Measurements from ENCODE around the gene SYCE3.

Gene SYCE3

DNA sequence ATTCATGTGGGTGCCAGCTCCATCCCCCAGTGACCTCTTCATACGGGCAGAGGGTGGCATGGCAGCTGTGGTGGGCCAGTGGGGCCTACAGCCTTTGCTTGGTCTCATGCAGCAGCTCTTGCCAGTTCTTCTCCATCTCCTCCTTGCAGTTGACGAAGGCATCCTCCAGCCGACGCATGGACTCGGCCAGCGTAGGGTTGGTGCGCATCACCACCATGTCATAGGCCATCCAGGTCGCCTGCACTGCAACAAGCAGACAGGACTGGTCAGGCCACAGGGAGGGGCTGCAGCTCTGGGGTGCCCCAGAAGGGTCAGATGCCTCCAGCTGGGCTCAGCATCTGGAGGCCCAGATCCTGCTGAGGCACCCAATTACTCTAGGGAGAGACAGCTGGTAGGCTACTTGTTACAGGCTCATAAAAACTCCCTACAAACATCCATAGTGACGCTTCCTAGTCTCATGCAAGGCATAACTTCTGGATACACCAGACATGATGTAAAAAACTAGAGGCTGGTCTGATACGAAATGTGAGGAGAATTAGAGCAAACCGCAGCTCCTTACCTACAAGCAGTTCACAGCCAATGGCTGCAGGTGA is 11.5 kb downstream of the SYCE3 start:
- no peak for DNase-seq
- no peaks in the 10 kb centered on the region for H3K27me3 ChIP-seq
- H3K9me3 ChIP-seq: no peaks in the 10 kb centered on the region
- H3K4me1 ChIP-seq: no peaks in the 10 kb centered on the region
- H3K4me3 ChIP-seq (ENCODE audit: low read depth, low read length): no peak overlapping the region
- no peaks in the 10 kb centered on the region for H3K36me3 ChIP-seq
- TF ChIP-seq, protein P1, sequence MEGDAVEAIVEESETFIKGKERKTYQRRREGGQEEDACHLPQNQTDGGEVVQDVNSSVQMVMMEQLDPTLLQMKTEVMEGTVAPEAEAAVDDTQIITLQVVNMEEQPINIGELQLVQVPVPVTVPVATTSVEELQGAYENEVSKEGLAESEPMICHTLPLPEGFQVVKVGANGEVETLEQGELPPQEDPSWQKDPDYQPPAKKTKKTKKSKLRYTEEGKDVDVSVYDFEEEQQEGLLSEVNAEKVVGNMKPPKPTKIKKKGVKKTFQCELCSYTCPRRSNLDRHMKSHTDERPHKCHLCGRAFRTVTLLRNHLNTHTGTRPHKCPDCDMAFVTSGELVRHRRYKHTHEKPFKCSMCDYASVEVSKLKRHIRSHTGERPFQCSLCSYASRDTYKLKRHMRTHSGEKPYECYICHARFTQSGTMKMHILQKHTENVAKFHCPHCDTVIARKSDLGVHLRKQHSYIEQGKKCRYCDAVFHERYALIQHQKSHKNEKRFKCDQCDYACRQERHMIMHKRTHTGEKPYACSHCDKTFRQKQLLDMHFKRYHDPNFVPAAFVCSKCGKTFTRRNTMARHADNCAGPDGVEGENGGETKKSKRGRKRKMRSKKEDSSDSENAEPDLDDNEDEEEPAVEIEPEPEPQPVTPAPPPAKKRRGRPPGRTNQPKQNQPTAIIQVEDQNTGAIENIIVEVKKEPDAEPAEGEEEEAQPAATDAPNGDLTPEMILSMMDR (IDR thresholded peaks at IDR 0.05; ENCODE audit: low read depth, low read length): no peak

DNA sequence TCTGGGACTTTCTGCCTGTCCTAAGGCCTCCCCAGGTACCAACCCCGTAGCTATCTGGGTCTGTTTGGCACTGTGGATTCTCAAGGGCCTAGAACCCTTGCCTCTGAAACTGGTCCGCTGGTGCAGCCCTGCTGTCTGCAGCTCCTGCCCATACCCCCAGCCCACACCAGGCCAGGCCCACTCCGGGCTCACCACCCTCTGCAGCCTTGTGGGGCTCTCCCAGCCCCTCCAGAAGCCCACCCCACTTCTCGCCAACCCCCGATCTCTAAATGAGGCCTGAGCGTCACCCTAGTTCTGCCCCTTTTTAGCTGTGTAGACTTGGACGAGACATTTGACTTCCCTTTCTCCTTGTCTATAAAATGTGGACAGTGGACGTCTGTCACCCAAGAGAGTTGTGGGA is 12.3 kb downstream of the SYCE3 start:
- no peak for DNase-seq
- no peak overlapping the region for H3K4me3 ChIP-seq (ENCODE audit: low read depth, low read length)
- H3K4me1 ChIP-seq: no peaks in the 10 kb centered on the region
- H3K36me3 ChIP-seq: no peaks in the 10 kb centered on the region
- H3K9me3 ChIP-seq: no peaks in the 10 kb centered on the region
- H3K27me3 ChIP-seq: no peaks in the 10 kb centered on the region
- TF ChIP-seq, protein P1 (IDR thresholded peaks at IDR 0.05; ENCODE audit: low read depth, low read length): no peak

DNA sequence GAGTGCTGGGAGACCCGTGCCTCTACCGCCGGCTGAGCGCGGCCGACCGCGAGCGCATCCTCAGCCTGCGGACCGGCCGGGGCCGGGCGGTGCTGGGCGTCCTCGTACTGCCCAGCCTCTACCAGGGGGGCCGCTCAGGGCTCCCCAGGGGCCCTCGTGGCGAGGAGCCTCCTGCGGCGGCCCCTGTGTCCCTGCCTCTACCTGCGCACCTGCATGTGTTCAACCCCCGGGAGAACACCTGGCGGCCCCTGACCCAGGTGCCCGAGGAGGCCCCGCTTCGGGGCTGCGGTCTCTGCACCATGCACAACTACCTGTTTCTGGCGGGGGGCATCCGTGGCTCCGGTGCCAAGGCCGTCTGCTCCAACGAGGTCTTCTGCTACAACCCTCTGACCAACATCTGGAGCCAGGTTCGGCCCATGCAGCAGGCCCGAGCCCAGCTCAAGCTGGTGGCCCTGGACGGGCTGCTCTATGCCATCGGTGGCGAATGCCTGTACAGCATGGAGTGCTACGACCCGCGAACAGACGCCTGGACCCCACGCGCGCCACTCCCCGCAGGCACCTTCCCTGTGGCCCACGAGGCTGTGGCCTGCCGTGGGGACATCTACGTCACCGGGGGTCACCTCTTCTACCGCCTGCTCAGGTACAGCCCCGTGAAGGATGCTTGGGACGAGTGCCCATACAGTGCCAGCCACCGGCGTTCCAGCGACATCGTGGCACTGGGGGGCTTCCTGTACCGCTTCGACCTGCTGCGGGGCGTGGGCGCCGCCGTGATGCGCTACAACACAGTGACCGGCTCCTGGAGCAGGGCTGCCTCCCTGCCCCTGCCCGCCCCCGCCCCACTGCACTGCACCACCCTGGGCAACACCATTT is 13.6 kb downstream of the SYCE3 start:
- Histone ChIP-seq H3K4me1 (no peaks in the 10 kb centered on the region), H3K36me3 (no peaks in the 10 kb centered on the region), H3K4me3 (ENCODE audit: low read depth, low read length) (no peak overlapping the region), H3K27me3 (no peaks in the 10 kb centered on the region), H3K9me3 (no peaks in the 10 kb centered on the region)
- no peak for DNase-seq
- TF ChIP-seq, protein P1 (IDR thresholded peaks at IDR 0.05; ENCODE audit: low read depth, low read length): no peak

DNA sequence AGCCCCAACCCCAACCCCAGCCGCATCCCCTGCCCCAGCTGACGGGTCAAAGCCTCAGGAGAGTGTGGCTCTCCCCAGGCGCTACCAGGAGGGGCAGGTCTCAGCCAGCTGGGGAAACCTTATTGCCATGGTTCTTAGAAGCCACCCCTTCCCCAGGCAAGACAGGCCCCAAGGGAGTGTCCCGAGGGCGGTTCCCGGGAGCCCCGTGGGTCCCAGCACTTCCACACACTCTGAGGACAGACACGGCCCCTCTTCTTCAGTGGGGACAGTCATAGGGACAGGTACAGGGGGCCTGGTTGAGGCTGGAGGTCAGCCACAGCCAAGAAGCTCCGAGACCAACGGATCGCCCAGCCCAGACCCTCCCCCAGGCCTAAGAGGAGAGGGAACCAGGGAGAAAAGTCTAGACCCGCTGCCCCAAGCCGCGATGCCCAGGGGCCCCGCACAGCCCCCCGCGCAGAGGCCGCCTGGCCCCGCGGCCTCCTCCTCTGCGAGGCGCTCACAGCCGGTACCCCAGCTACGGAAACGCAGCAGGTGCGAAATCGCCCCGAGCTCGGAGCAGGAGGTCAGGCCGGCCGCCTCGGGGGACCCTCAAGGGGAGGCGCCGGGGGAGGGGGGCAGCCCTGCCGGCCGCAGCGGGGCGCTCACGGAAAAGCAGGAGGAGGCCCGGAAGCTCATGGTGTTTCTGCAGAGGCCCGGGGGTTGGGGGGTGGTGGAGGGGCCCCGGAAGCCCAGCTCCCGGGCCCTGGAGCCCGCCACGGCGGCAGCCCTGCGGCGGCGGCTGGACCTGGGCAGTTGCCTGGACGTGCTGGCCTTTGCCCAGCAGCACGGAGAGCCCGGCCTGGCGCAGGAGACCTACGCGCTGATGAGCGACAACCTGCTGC is 14.4 kb downstream of the SYCE3 start:
- H3K4me1 ChIP-seq: no peaks in the 10 kb centered on the region
- H3K9me3 ChIP-seq: no peaks in the 10 kb centered on the region
- no peak overlapping the region for H3K4me3 ChIP-seq (ENCODE audit: low read depth, low read length)
- H3K36me3 ChIP-seq: no peaks in the 10 kb centered on the region
- TF ChIP-seq, protein P1 (IDR thresholded peaks at IDR 0.05; ENCODE audit: low read depth, low read length): no peak
- DNase-seq: no peak
- no peaks in the 10 kb centered on the region for H3K27me3 ChIP-seq

- H3K9me3 ChIP-seq: no peaks in the 10 kb centered on the region
- DNase-seq: no peak
- TF ChIP-seq, protein P1 (IDR thresholded peaks at IDR 0.05; ENCODE audit: low read depth, low read length): no peak
- no peaks in the 10 kb centered on the region for H3K27me3 ChIP-seq
- H3K4me3 ChIP-seq (ENCODE audit: low read depth, low read length): no peak overlapping the region
- no peaks in the 10 kb centered on the region for H3K36me3 ChIP-seq
- no peaks in the 10 kb centered on the region for H3K4me1 ChIP-seq
These were observed 15.3 kb downstream of the SYCE3 start for GRCh38 chr22:50547263-50547985.
